Pancreas (tissue), 10 donors: ENCODE results near the gene ZBTB7C. TPM values are rescaled to one million over a fixed set of nuclear protein-coding genes. Genes with fewer than 3 reads are reported as not detected.

Source experiments
- ATAC-seq, 4 donors: fragments of 200-7000 bp; cut with Tn5 transposase; one replicate each; pipeline versions ENCODE4 v1.8.0 to v1.9.1; 2020; ENCODE audit warnings: mild to moderate bottlenecking in 4 of 4, moderate library complexity in 4 of 4
- DNase-seq, 6 donors: peaks; one replicate each; pipeline ENCODE4 v3.0.0-alpha.2; 2020
- FAIRE-seq: peaks from 2 replicates; lab custom pipeline; 2012; peaks lifted over from hg19 to GRCh38; lab: Jason Lieb, UNC
- H3K27ac ChIP-seq, 4 donors: fragments of 200-600 bp; sonication (generic); 1 replicate in 3 of 4; 2 replicates in 1 of 4; pipeline versions ENCODE4 v1.5.0 to v1.8.0; 2020
- H3K27me3 ChIP-seq, 4 donors: fragments of 200-600 bp; one replicate each; pipeline ENCODE4 v1.8.0; 2021
- H3K36me3 ChIP-seq, 3 donors: fragments of 200-600 bp; sonication (generic) in 1 of 3; one replicate each; pipeline versions ENCODE4 v1.5.0 to v1.8.0; 2020 to 2021
- H3K4me1 ChIP-seq, 3 donors: fragments of 200-600 bp; one replicate each; pipeline ENCODE4 v1.8.0; 2021
- H3K4me3 ChIP-seq, 4 donors: fragments of 200-600 bp; sonication (generic) in 2 of 4; one replicate each; pipeline versions ENCODE4 v1.5.0 to v1.8.0; 2020 to 2021
- H3K9me3 ChIP-seq, 4 donors: fragments of 200-600 bp; one replicate each; pipeline ENCODE4 v1.8.0; 2021
- WGBS, 2 donors: extraction: QIAGEN DNeasy Blood & Tissue Kit; methylation state at CpG; one replicate each; pipeline ENCODE4 v1.1.7; 2013; 5-methylcytosine and 5-hydroxymethylcytosine counted together
- intact Hi-C, 3 donors: fragments of 100-400 bp; cut with DNase I; formaldehyde crosslinking; loops; one replicate each; pipeline versions ENCODE4 v1.11.1 to v1.14.2; 2022
- polyA plus RNA-seq, 2 donors: library from polyadenylated mRNA; stranded (reverse); fragments of 200-250 nt; gene quantifications; one replicate each; pipeline ENCODE4 v1.2.3, GENCODE V29; 2013
- total RNA-seq, 6 donors: library from RNA; stranded (reverse); fragmentation: NEBNext Ultra II Directional in 4 of 6; extraction: Animal tissue kit (Norgen Biotek cat#: 25700) in 4 of 6; gene quantifications; one replicate each; pipeline versions ENCODE4 v1.2.1 to v1.2.4, GENCODE V29; 2021 to 2023
- TF ChIP-seq, protein P1 (sequence below), 4 donors: fragments of 200-600 bp; sonication (generic) in 3 of 4; IDR thresholded peaks; one replicate each; pipeline versions ENCODE4 v1.5.0 to v1.8.0; 2021; ENCODE audit warnings: antibody characterized with exemption in 4 of 4
- donor health status: healthy with polysubstance abuse.
- donor health status: DM: no; HTN: no; CAD: no; lungs with moderate emphysema.
- donor health status: DM: no; HTN: no; CAD: no.
- donor health status: control.
- donor health status: control.
- donor health status: Bipolar disorder and iron deficiency.
- donor health status: DM: yes; HTN: yes; CAD: no.
- donor health status: DM: no; HTN: no; CAD: no.
- donor health status: DM: no; HTN: no; CAD: no.
- donor health status: DM: yes; HTN: yes; CAD: no.

Gene ZBTB7C
- total and polyA plus RNA-seq, 8 donors, result 0.35 to 1.7 (median 0.91) TPM

DNA sequence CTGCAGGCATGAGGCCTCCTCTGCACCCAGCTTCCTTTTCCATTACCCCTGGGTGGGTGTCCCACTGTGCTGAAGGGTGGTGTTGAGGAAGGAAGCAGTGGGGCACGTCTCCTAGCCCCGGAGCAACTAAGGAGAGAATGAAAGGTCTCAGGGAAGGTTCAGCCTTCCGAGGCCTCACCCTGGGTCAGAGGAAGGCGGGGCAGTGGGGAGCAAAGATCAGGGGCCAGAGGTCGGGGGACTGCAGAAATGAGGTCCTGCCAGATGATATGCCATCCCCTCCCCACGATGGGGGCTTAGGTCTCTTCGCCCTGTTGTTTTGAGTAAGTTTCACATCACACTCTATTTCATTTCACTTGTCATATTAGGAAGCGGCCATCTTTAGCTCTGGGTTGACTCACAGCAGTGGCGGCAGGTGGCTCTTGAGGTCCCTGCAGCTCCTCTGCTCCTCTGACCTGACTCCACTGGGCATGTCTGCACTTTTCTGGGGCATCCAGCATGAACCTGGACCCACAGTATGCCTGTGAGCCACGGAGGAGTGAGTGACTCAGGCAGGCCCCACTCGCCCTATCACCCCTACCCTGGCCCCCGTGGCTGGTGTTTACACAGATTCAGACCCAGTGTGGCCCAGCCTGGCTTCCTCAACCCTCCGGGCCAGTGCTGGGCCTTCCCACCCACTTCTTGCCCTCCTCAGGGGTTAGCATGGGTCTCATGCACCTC is 325.0 kb downstream of the ZBTB7C start:
- no peak for DNase-seq
- 89 to 92% methylated on average over 13 of the region's 13 CpGs for WGBS, 2 donors
- TF ChIP-seq, protein P1, sequence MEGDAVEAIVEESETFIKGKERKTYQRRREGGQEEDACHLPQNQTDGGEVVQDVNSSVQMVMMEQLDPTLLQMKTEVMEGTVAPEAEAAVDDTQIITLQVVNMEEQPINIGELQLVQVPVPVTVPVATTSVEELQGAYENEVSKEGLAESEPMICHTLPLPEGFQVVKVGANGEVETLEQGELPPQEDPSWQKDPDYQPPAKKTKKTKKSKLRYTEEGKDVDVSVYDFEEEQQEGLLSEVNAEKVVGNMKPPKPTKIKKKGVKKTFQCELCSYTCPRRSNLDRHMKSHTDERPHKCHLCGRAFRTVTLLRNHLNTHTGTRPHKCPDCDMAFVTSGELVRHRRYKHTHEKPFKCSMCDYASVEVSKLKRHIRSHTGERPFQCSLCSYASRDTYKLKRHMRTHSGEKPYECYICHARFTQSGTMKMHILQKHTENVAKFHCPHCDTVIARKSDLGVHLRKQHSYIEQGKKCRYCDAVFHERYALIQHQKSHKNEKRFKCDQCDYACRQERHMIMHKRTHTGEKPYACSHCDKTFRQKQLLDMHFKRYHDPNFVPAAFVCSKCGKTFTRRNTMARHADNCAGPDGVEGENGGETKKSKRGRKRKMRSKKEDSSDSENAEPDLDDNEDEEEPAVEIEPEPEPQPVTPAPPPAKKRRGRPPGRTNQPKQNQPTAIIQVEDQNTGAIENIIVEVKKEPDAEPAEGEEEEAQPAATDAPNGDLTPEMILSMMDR (IDR thresholded peaks at IDR 0.05), result no peak
- Histone ChIP-seq H3K27me3 (no peaks in the 10 kb centered on the region), H3K36me3 (no peaks in the 10 kb centered on the region), H3K4me3 (no peak overlapping the region), H3K4me1 (no peaks in the 10 kb centered on the region), H3K27ac (no peak overlapping the region), H3K9me3 (no peaks in the 10 kb centered on the region)
- ATAC-seq, result no peak
- intact Hi-C loops, result no loop called here
- no peak for FAIRE-seq

DNA sequence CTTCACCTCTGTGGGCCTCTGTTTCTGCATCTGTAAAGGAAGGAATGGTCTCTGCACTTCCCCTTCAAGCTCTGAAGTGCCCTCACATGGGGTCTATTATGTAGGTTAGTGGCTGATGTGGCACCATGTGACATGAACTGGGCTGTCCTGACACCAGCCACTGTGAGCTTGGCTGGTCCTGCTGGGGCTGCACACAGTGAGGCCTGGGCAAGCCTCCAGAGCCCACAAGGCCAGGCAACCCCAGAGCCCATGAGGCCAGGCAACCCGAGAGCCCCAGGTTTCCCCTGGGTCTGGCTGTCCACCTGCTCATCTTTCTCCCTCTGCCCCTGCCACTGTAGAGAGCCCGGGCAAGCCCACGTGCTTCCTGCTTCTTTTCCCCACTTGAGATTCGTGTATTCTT is 328.6 kb downstream of the ZBTB7C start:
- Histone ChIP-seq H3K4me1 (no peaks in the 10 kb centered on the region), H3K27ac (no peak overlapping the region), H3K36me3 (no peaks in the 10 kb centered on the region), H3K4me3 (no peak overlapping the region), H3K9me3 (no peaks in the 10 kb centered on the region), H3K27me3 (no peaks in the 10 kb centered on the region)
- FAIRE-seq (no peak), ATAC-seq (no peak), DNase-seq (no peak)
- 65 to 75% methylated on average over 4 of the region's 4 CpGs for WGBS, 2 donors
- intact Hi-C loops, result no loop called here
- TF ChIP-seq, protein P1 (IDR thresholded peaks at IDR 0.05), result no peak

DNA sequence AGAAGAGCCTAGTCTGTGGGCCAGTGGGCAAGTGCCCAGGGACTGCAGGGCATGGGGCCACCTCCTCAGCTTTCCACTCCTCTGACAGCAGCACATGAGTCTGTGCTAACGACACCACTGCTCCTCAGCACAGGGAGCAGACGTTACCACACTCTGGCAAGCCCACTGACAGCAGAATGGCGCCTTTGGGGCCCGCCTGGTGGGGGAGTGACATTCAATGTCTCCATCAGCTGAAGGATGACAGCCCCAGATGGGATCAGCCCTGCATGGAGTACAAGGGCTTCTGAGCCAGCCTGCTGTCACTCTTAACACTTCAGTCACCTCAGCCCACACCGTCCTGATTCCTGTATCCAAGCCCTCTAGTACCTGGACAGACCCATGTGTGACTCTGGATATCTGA is 329.3 kb downstream of the ZBTB7C start:
- TF ChIP-seq, protein P1 (IDR thresholded peaks at IDR 0.05), result no peak
- DNase-seq (no peak), FAIRE-seq (no peak), ATAC-seq (no peak)
- Histone ChIP-seq H3K4me1 (no peaks in the 10 kb centered on the region), H3K36me3 (no peaks in the 10 kb centered on the region), H3K27ac (no peak overlapping the region), H3K9me3 (no peaks in the 10 kb centered on the region), H3K4me3 (no peak overlapping the region), H3K27me3 (no peaks in the 10 kb centered on the region)
- 89 to 93% methylated on average over 5 of the region's 5 CpGs for WGBS, 2 donors
- intact Hi-C loops, result no loop called here

DNA sequence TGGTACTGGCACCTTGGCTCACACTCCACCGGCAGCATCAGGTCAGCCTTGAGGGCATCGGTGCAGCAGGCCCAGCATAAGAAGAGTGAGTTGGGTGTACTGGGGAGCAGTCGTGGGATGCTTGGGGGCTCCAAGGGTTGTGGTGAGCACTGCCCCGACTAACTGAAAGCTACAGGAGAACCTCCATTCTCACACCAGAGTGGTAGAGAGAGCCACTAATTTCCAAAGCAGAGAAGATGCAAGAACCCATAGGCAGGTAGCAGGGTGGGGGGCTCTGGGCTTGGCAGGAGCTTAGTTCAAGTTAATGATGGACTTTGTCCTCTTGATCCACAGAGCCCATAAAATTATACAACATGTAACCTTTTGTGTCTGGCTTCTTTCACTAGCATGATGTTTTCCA is 330.7 kb downstream of the ZBTB7C start:
- Histone ChIP-seq H3K9me3 (no peaks in the 10 kb centered on the region), H3K27me3 (no peaks in the 10 kb centered on the region), H3K36me3 (no peaks in the 10 kb centered on the region), H3K4me1 (no peaks in the 10 kb centered on the region), H3K27ac (no peak overlapping the region), H3K4me3 (no peak overlapping the region)
- ATAC-seq (no peak), DNase-seq (no peak), FAIRE-seq (no peak)
- TF ChIP-seq, protein P1 (IDR thresholded peaks at IDR 0.05), result no peak
- intact Hi-C loops, result no loop called here
- 88 to 94% methylated on average over 4 of the region's 4 CpGs for WGBS, 2 donors

DNA sequence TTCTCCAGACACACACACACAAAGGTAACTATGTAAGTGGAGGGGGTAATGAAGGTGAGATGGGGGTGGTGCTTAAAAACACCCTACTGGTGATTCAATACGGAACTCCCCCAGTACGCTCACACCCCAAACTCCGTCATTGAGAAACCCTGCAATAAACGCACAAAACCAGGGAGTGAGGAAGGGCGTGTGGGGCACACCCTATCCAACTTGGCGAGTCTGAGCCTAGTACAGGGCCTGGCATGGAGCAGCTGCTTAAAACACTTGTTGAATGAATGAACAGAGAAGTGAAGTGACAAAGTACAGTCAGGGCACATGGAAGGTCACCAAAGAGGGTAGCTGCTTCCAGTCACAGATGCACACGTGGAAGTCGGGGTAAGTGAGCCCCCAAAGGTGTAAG is 331.9 kb downstream of the ZBTB7C start:
- no peaks in the 10 kb centered on the region for H3K27me3 ChIP-seq
- no peak for FAIRE-seq
- 84 to 86% methylated on average over 8 of the region's 8 CpGs for WGBS, 2 donors
- TF ChIP-seq, protein P1 (IDR thresholded peaks at IDR 0.05), result no peak
- ATAC-seq, result no peak
- H3K9me3 ChIP-seq, result no peaks in the 10 kb centered on the region
- no peak overlapping the region for H3K27ac ChIP-seq
- intact Hi-C loops, result no loop called here
- no peaks in the 10 kb centered on the region for H3K36me3 ChIP-seq
- H3K4me1 ChIP-seq, result no peaks in the 10 kb centered on the region
- DNase-seq, result no peak
- H3K4me3 ChIP-seq, result no peak overlapping the region
